AG10803 (cell line): ENCODE data around the gene TM4SF18.

Source experiments
- DNase-seq: peaks from one replicate; pipeline ENCODE4 v3.0.0; 2010; ENCODE audit warnings: low read depth
- H3K4me3 ChIP-seq: 2 replicates; pipeline ENCODE4 v1.5.1; 2011; ENCODE audit warnings: mild to moderate bottlenecking, low read length, control low read depth
- CTCF ChIP-seq: conservative IDR thresholded peaks from 2 replicates; pipeline ENCODE4 v1.5.1; 2011; ENCODE audit warnings: mild to moderate bottlenecking, low read length, control low read depth, inconsistent platforms

The TM4SF18 gene

GRCh38 chr3:149313542-149313941, 19.9 kb downstream of the TM4SF18 start:
- no peak for DNase-seq
- no peak for TF ChIP-seq CTCF
- no peak overlapping the region for H3K4me3 ChIP-seq

GRCh38 chr3:149310796-149311534, 22.5 kb downstream of the TM4SF18 start:
- no peak overlapping the region for H3K4me3 ChIP-seq
- DNase-seq = no peak
- TF ChIP-seq CTCF = no peak

GRCh38 chr3:149307435-149307783, 26.0 kb downstream of the TM4SF18 start:
- no peak for TF ChIP-seq CTCF
- no peak for DNase-seq
- no peak overlapping the region for H3K4me3 ChIP-seq

- no peak for DNase-seq
Observed at GRCh38 chr3:149306751-149307434, 26.5 kb downstream of the TM4SF18 start.

GRCh38 chr3:149305376-149305775, 28.1 kb downstream of the TM4SF18 start:
- TF ChIP-seq CTCF = no peak
- no peak for DNase-seq
- no peak overlapping the region for H3K4me3 ChIP-seq

More at GRCh38 chr3:149306751-149307434, 26.5 kb downstream of the TM4SF18 start:
- TF ChIP-seq CTCF = no peak
- H3K4me3 ChIP-seq = no peak overlapping the region

GRCh38 chr3:149299938-149300801, 33.3 kb downstream of the TM4SF18 start:
- peak; percentile 91 for DNase-seq
- H3K4me3 ChIP-seq = no peak overlapping the region
- no peak for TF ChIP-seq CTCF
